HG03025 (cell line): Measurements from ENCODE around the gene CLSTN3.
"Not testable (repeated sequence)": the region's sequence is repeated elsewhere in the genome, so short reads cannot be mapped to it uniquely, and the experiment has no call there.

Experiments
- ATAC-seq: cut with Tn5 transposase; IDR thresholded peaks from one replicate; pipeline ENCODE4 v1.9.1; 2021; ENCODE audit warnings: mild to moderate bottlenecking, moderate library complexity; ENCODE audit not compliant: unreplicated experiment, low FRiP score

CLSTN3 gene

GRCh38 chr12:7180685-7181084, 50.5 kb downstream of the CLSTN3 start:
- no peak for ATAC-seq

GRCh38 chr12:7186058-7186457, 55.9 kb downstream of the CLSTN3 start:
- ATAC-seq: not testable (repeated sequence)

- peak; percentile 42 for ATAC-seq
Measured at GRCh38 chr12:7188562-7189397, 58.6 kb downstream of the CLSTN3 start.

GRCh38 chr12:7189398-7190267, 59.5 kb downstream of the CLSTN3 start, which contains the start of gene PEX5:
TSS of gene PEX5 (plus strand) at chr12:7189686. CDS start at chr12:7190378, 692 bp downstream.
- peak; percentile 94 for ATAC-seq

- no peak for ATAC-seq
Measured at GRCh38 chr12:7190268-7191055, 60.3 kb downstream of the CLSTN3 start.

GRCh38 chr12:7193674-7194073, 63.5 kb downstream of the CLSTN3 start:
- no peak for ATAC-seq

GRCh38 chr12:7197841-7198240, 67.7 kb downstream of the CLSTN3 start:
- no peak for ATAC-seq

- no peak for ATAC-seq
Measured at GRCh38 chr12:7203109-7203508, 72.9 kb downstream of the CLSTN3 start.

GRCh38 chr12:7205091-7205490, 74.9 kb downstream of the CLSTN3 start:
- ATAC-seq: no peak

GRCh38 chr12:7206691-7207090, 76.5 kb downstream of the CLSTN3 start:
- ATAC-seq: no peak

GRCh38 chr12:7207866-7208625, 77.9 kb downstream of the CLSTN3 start:
- no peak for ATAC-seq
